ENCODE results near the gene SLC25A12. TPM values are rescaled to one million over a fixed set of nuclear protein-coding genes. Genes with fewer than 3 reads are reported as not detected.

SLC25A12 gene
- total and polyA plus RNA-seq, 2 donors (not counting 1 experiment from before 2014, with no cell fraction given): 10.0 to 21.0 TPM

- no peak for TF ChIP-seq EZH2 (IDR thresholded peaks at IDR 0.05; ENCODE audit: borderline replicate concordance, insufficient read depth, low read depth, low read length, poor library complexity, severe bottlenecking)
- TF ChIP-seq CTCF (IDR thresholded peaks at IDR 0.05): no peak
- H3K9ac ChIP-seq (ENCODE audit: low read length): peak within 1 kb of the TSS; percentile 88
- intact Hi-C loops (cut with micrococcal nuclease): loop anchor here (1.0 to 5.0 kb wide), 5 partner anchors 28 to 993 kb away; partner anchors contain the start of genes DLX2, DYNC1I2, GORASP2 and METAP1D
- H3K4me1 Mint-ChIP-seq: peaks cover 31% of the 10 kb centered on the region
- peak within 1 kb of the TSS; percentile 99 for H3K27ac Mint-ChIP-seq
- H3K4me3 ChIP-seq (ENCODE audit: control extremely low read depth in 1 of 5, extremely low read depth in 1 of 5, insufficient read depth in 1 of 5, low read depth in 2 of 5, low read length in 4 of 5): peak within 1 kb of the TSS; percentile 81 to 98 (median 96)
- peak within 1 kb of the TSS; percentile 85 for H2AFZ ChIP-seq (ENCODE audit: insufficient read depth, low read depth, low read length, poor library complexity, severe bottlenecking)
- peaks cover 16% of the 10 kb centered on the region in 2 donors for H3K4me1 ChIP-seq (ENCODE audit: control insufficient read depth in 2 of 2, insufficient read depth in 2 of 2, low read length in 2 of 2)
- ATAC-seq (ENCODE audit: low read depth) (peak; percentile 98), DNase-seq (peak; percentile 98)
- peak within 1 kb of the TSS; percentile 82 for H3K4me2 ChIP-seq (replicated peaks; ENCODE audit: low read depth, low read length, poor library complexity, severe bottlenecking)
- H3K27ac ChIP-seq (ENCODE audit: low read length in 2 of 2): peak within 1 kb of the TSS; percentile 87 to 93
- under 1% methylated on average over 61 of the region's 61 CpGs for WGBS (ENCODE audit: insufficient coverage)
- ChIA-PET POLR2A (interaction anchor here (0.6 to 1.9 kb wide), 4 partner anchors 29 to 1098 kb away, joined by 3 to 10 read pairs (median 4); partner anchors contain the start of gene SLC25A12), CTCF (interaction anchor here (2.1 kb wide), 1 partner anchor 29 kb away, joined by 11 read pairs; the partner anchor contains the start of gene SLC25A12)
- H3K9me3 ChIP-seq (ENCODE audit: control extremely low read depth in 1 of 3, control insufficient read depth in 2 of 3, insufficient read depth in 1 of 3, low read length in 2 of 3): no peaks in the 10 kb centered on the region
- H4K20me1 ChIP-seq (ENCODE audit: control insufficient read depth, insufficient read depth, low read length, poor library complexity, severe bottlenecking): no peaks in the 10 kb centered on the region
- no peaks in the 10 kb centered on the region for H3K27me3 Mint-ChIP-seq
- peaks cover 41% of the 10 kb centered on the region for H3K79me2 ChIP-seq (ENCODE audit: control insufficient read depth, insufficient read depth, low read length)
- H3K9me3 Mint-ChIP-seq (ENCODE audit: insufficient read depth): no peaks in the 10 kb centered on the region
- H3K27me3 ChIP-seq (replicated peaks in 1 of 4; ENCODE audit: control extremely low read depth in 1 of 4, control insufficient read depth in 3 of 4, insufficient read depth in 4 of 4, low read length in 3 of 4): no peaks in the 10 kb centered on the region
- peaks cover 0 to 9% of the 10 kb centered on the region in 2 experiments for H3K36me3 ChIP-seq (replicated peaks in 1 of 2; ENCODE audit: control extremely low read depth in 1 of 2, control insufficient read depth in 1 of 2, extremely low read depth in 1 of 2, insufficient read depth in 2 of 2, low read length in 1 of 2)
- H3K4me3 Mint-ChIP-seq: peak within 1 kb of the TSS; percentile 97
Measured at GRCh38 chr2:171922230-171923022, 28.4 kb upstream of the SLC25A12 start, which contains the start of gene HAT1. TSS of gene HAT1 (plus strand) at chr2:171922461. CDS start at chr2:171922501, 40 bp downstream.
